GM12878 (cell line): ENCODE measurements around the gene CHDH. TPM values are rescaled to one million over a fixed set of nuclear protein-coding genes. Genes with fewer than 3 reads are reported as not detected.
A peak's percentile ranks its signal among the peaks of the same experiment; 100 is the strongest.

Source experiments
- ATAC-seq: fragments of 200-7000 bp; cut with Tn5 transposase; 3 replicates; pipeline ENCODE4 v1.9.1; 2020; ENCODE audit warnings: mild to moderate bottlenecking, moderate library complexity
- BruUV-seq: library from RNA; stranded (reverse); fragments of 400-500 nt; replicated peaks from 2 replicates; lab custom pipeline; 2021; lab: Mats Ljungman, UMichigan
- CTCF ChIA-PET: fragments of 300-600 bp; sonication (Branson Sonifier 250); formaldehyde crosslinking; extraction: SDS; loops from one replicate; lab custom pipeline; 2021; ENCODE audit warnings: inconsistent platforms; lab: Yijun Ruan, JAX
- POLR2A ChIA-PET: fragments of 350-600 bp; formaldehyde crosslinking; extraction: SDS; loops from one replicate; lab custom pipeline; 2021; ENCODE audit warnings: inconsistent platforms; lab: Charles Lee
- RAD21 ChIA-PET: fragments of 300-600 bp; sonication (Branson Sonifier 250); formaldehyde crosslinking; loops from one replicate; lab custom pipeline; 2023; ENCODE audit warnings: antibody characterized with exemption; ENCODE audit not compliant: unreplicated experiment; lab: Charles Lee
- SMC1A ChIA-PET: fragments of 300-600 bp; sonication (Branson Sonifier 250); formaldehyde crosslinking; loops from one replicate; lab custom pipeline; 2023; ENCODE audit not compliant: unreplicated experiment, uncharacterized antibody; lab: Charles Lee
- DNase-seq: peaks from one replicate; pipeline ENCODE4 v3.0.0-alpha.2; 2011; ENCODE audit warnings: low read depth, low spot score
- FAIRE-seq: peaks from 3 replicates; lab custom pipeline; 2011; peaks lifted over from hg19 to GRCh38; lab: Jason Lieb, UNC
- H2AFZ ChIP-seq: 2 replicates; pipeline ENCODE4 v1.6.0; 2011; ENCODE audit warnings: low read depth, low read length, control low read depth; ENCODE audit not compliant: control insufficient read depth
- H3K27ac ChIP-seq: 2 replicates; pipeline ENCODE4 v1.5.1; 2011; ENCODE audit warnings: control low read depth; ENCODE audit not compliant: control insufficient read depth, insufficient read depth
- H3K27me3 ChIP-seq, 2 experiments: replicated peaks in 1 of 2; 2 replicates each; pipeline versions ENCODE4 v1.6.0 to v1.6.1; 2011; ENCODE audit warnings: low read length in 1 of 2; ENCODE audit not compliant: control insufficient read depth in 2 of 2, insufficient read depth in 2 of 2
- H3K36me3 ChIP-seq, 2 experiments: 2 replicates each; pipeline ENCODE4 v1.5.1; 2011; ENCODE audit warnings: low read length in 1 of 2; ENCODE audit not compliant: control insufficient read depth in 2 of 2, insufficient read depth in 2 of 2
- H3K4me1 ChIP-seq: 2 replicates; pipeline ENCODE4 v1.6.1; 2011; ENCODE audit warnings: mild to moderate bottlenecking, low read length, moderate library complexity, mixed read lengths; ENCODE audit not compliant: control insufficient read depth, insufficient read depth
- H3K4me2 ChIP-seq: 2 replicates; pipeline ENCODE4 v1.6.0; 2011; ENCODE audit warnings: control low read depth; ENCODE audit not compliant: control insufficient read depth, insufficient read depth
- H3K4me3 ChIP-seq: fragments of 200-600 bp; sonication (generic); 2 replicates; pipeline ENCODE4 v1.5.1; 2016
- H3K79me2 ChIP-seq: 2 replicates; pipeline ENCODE4 v1.6.0; 2011; ENCODE audit warnings: low read length; ENCODE audit not compliant: control insufficient read depth, insufficient read depth
- H3K9ac ChIP-seq: 2 replicates; pipeline ENCODE4 v1.8.0; 2011; ENCODE audit warnings: low read length, control low read depth, mixed read lengths; ENCODE audit not compliant: control insufficient read depth, insufficient read depth
- H3K9me3 ChIP-seq: replicated peaks from 3 replicates; pipeline ENCODE4 v1.5.1; 2011; ENCODE audit warnings: mild to moderate bottlenecking, low read length; ENCODE audit not compliant: control insufficient read depth, insufficient read depth
- H4K20me1 ChIP-seq: 2 replicates; pipeline ENCODE4 v1.6.0; 2011; ENCODE audit not compliant: control insufficient read depth, insufficient read depth
- BCLAF1 ChIP-seq: fragments of 450-650 bp; IDR thresholded peaks from 2 replicates; pipeline ENCODE4 v1.6.1; 2017; ENCODE audit warnings: antibody characterized with exemption, mild to moderate bottlenecking, moderate library complexity
- CBFB ChIP-seq: IDR thresholded peaks from 2 replicates; pipeline ENCODE4 v1.6.1; 2016; ENCODE audit warnings: antibody characterized with exemption, low read depth
- CEBPB ChIP-seq, 2 experiments: fragments of 150-350 bp in 1 of 2; IDR thresholded peaks; 2 replicates each; pipeline ENCODE4 v1.6.1; 2012 to 2014; ENCODE audit warnings: low read depth in 2 of 2, low read length in 2 of 2, borderline replicate concordance in 1 of 2, inconsistent platforms in 1 of 2
- CREB1 ChIP-seq: IDR thresholded peaks from 2 replicates; pipeline ENCODE4 v1.6.1; 2012; ENCODE audit warnings: low read depth, mild to moderate bottlenecking, inconsistent platforms
- EP300 ChIP-seq, 2 experiments: fragments of 150-350 bp in 1 of 2; IDR thresholded peaks; 2 replicates each; pipeline ENCODE4 v1.6.1; 2011 to 2012; ENCODE audit warnings: low read depth in 2 of 2, low read length in 2 of 2, borderline replicate concordance in 1 of 2, improper control_type of control experiment in 1 of 2, inconsistent platforms in 1 of 2; ENCODE audit not compliant: control insufficient read depth in 1 of 2
- HDAC6 ChIP-seq: fragments of 200-600 bp; sonication (generic); IDR thresholded peaks from one replicate; pipeline ENCODE4 v1.8.0; 2017; ENCODE audit warnings: antibody characterized with exemption; ENCODE audit not compliant: unreplicated experiment
- IRF4 ChIP-seq: IDR thresholded peaks from 2 replicates; pipeline ENCODE4 v1.6.1; 2011; ENCODE audit warnings: low read depth, low read length
- MLLT1 ChIP-seq: fragments of 450-650 bp; IDR thresholded peaks from 2 replicates; pipeline ENCODE4 v1.6.1; 2016; ENCODE audit warnings: mild to moderate bottlenecking
- NFYB ChIP-seq: IDR thresholded peaks from 2 replicates; pipeline ENCODE4 v1.6.1; 2011; ENCODE audit warnings: low read depth, mild to moderate bottlenecking, low read length, improper control_type of control experiment, moderate library complexity; ENCODE audit not compliant: insufficient read depth
- NR2C2 ChIP-seq: IDR thresholded peaks from 2 replicates; pipeline ENCODE4 v1.6.1; 2011; ENCODE audit warnings: borderline replicate concordance, low read depth; ENCODE audit not compliant: control insufficient read depth, insufficient read length
- PAX8 ChIP-seq: fragments of 450-650 bp; IDR thresholded peaks from 2 replicates; pipeline ENCODE4 v1.6.1; 2017; ENCODE audit warnings: mild to moderate bottlenecking, moderate library complexity
- POLR2A ChIP-seq: IDR thresholded peaks from 2 replicates; pipeline ENCODE4 v1.6.1; 2011; ENCODE audit warnings: low read depth, mild to moderate bottlenecking, low read length
- RAD51 ChIP-seq: fragments of 450-650 bp; IDR thresholded peaks from 2 replicates; pipeline ENCODE4 v1.6.1; 2016; ENCODE audit warnings: moderate library complexity, mild to moderate bottlenecking, inconsistent platforms
- RCOR1 ChIP-seq: conservative IDR thresholded peaks from 2 replicates; pipeline ENCODE4 v1.6.1; 2012; ENCODE audit warnings: low read depth, low read length, improper control_type of control experiment
- SMAD1 ChIP-seq: fragments of 450-650 bp; IDR thresholded peaks from 2 replicates; pipeline ENCODE4 v1.6.1; 2018; ENCODE audit warnings: mild to moderate bottlenecking, low read depth; ENCODE audit not compliant: partially characterized antibody
- SMC3 ChIP-seq: IDR thresholded peaks from 2 replicates; pipeline ENCODE4 v1.6.1; 2011; ENCODE audit warnings: low read length, improper control_type of control experiment, borderline replicate concordance
- SPI1 ChIP-seq: IDR thresholded peaks from 2 replicates; pipeline ENCODE4 v1.6.1; 2011; ENCODE audit warnings: low read depth, mild to moderate bottlenecking, low read length, moderate library complexity, borderline replicate concordance; ENCODE audit not compliant: insufficient read depth
- SRF ChIP-seq, 2 experiments: IDR thresholded peaks; 2 replicates each; pipeline ENCODE4 v1.6.1; 2011; ENCODE audit warnings: low read depth in 2 of 2, low read length in 2 of 2, mild to moderate bottlenecking in 1 of 2, moderate library complexity in 1 of 2
- SUPT20H ChIP-seq: IDR thresholded peaks from 2 replicates; pipeline ENCODE4 v1.6.1; 2011; ENCODE audit warnings: low read depth, mild to moderate bottlenecking, low read length, moderate library complexity, borderline replicate concordance; ENCODE audit not compliant: control insufficient read depth
- YBX1 ChIP-seq: fragments of 450-650 bp; IDR thresholded peaks from 2 replicates; pipeline ENCODE4 v1.6.1; 2016; ENCODE audit warnings: antibody characterized with exemption
- WGBS: methylation state at CpG from one replicate; pipeline ENCODE4 v1.1.6; 2016; ENCODE audit warnings: low lambda C conversion rate; ENCODE audit not compliant: insufficient replicate concordance, insufficient coverage; ENCODE audit errors: missing lambda C conversion rate; 5-methylcytosine and 5-hydroxymethylcytosine counted together
- in situ Hi-C: fragments of 300-500 bp; cut with MboI; formaldehyde crosslinking; loops from 9 replicates; pipeline ENCODE4 v1.14.3; 2018; ENCODE audit warnings: mixed read lengths
- intact Hi-C: fragments of 100-400 bp; cut with micrococcal nuclease; formaldehyde crosslinking; loops from one replicate; pipeline ENCODE4 v1.14.2; 2022; ENCODE audit not compliant: unreplicated experiment
- polyA plus RNA-seq, 11 experiments: library from polyadenylated mRNA; depleted of rRNA in 4 of 11; unstranded in 6 of 11; stranded (reverse) in 5 of 11; fragments of >200 nt; fragmentation: Nextera tagmentation in 4 of 11; fragmentation: Illumina TruSeq in 1 of 11; extraction: Ambion mirVana in 4 of 11; extraction: Trizol in 1 of 11; gene quantifications; 1 replicate in 1 of 11; 2 replicates in 10 of 11; pipeline versions ENCODE4 v1.2.1 to v1.2.3, GENCODE V29; 2011 to 2016; ENCODE audit warnings: inconsistent platforms in 2 of 11, missing spikeins in 2 of 11, low read depth in 1 of 11
- total RNA-seq, 4 experiments: library from RNA; depleted of rRNA in 3 of 4; stranded (reverse); fragments of >200 nt in 3 of 4; fragmentation: Illumina TruSeq in 1 of 4; extraction: Trizol in 1 of 4; gene quantifications; 2 replicates each; pipeline versions ENCODE4 v1.2.1 to v1.2.3, GENCODE V29; 2013 to 2021

The CHDH gene
- total and polyA plus RNA-seq, 10 of the 15 experiments (the other 5 are each of a cell fraction or from before 2014, with no cell fraction given): 0.95 to 8.3 (median 2.9) TPM

- TF ChIP-seq CREB1 (peak; percentile 63; the same call in 1 of the 2 replicates), NFYB (no peak), RAD51 (no peak), CBFB (no peak), YBX1 (no peak), CEBPB (IDR thresholded peaks at IDR 0.05; ENCODE audit: borderline replicate concordance in 1 of 2, low read depth in 2 of 2, low read length in 2 of 2) (no peak), SRF (IDR thresholded peaks at IDR 0.05; ENCODE audit: low read depth in 2 of 2, low read length in 2 of 2) (no peak), SPI1 (no peak), POLR2A (no peak), NR2C2 (no peak), MLLT1 (no peak)
These were observed 44.7 kb upstream of the CHDH start (continued) for GRCh38 chr3:53890726-53891475.

GRCh38 chr3:53888232-53888631 is 42.0 kb upstream of the CHDH start:
- H3K9me3 ChIP-seq: no peaks in the 10 kb centered on the region
- H3K36me3 ChIP-seq: peaks cover 0 to 18% of the 10 kb centered on the region in 2 experiments; a peak in 2 of 4 replicates
- no peak overlapping the region; the same call in none of the 2 replicates for H3K4me2 ChIP-seq
- ChIA-PET POLR2A (interaction anchor here (1.5 kb wide), 1 partner anchor 8 kb away, joined by 5 read pairs; no protein-coding TSS in a partner anchor), RAD21 (no interaction called here), SMC1A (interaction anchor here (1.1 to 4.1 kb wide), 2 partner anchors 25 to 43 kb away, joined by 3 to 26 read pairs; partner anchors contain the start of genes CHDH and IL17RB), CTCF (no interaction called here)
- H3K79me2 ChIP-seq: peaks cover 45% of the 10 kb centered on the region
- no peaks in the 10 kb centered on the region for H3K27me3 ChIP-seq
- in situ Hi-C loops (no loop called here), intact Hi-C loops (no loop called here)
- BruUV-seq: no TSS peak
- peaks cover 22% of the 10 kb centered on the region for H3K4me1 ChIP-seq
- DNase-seq: no peak
- no peak overlapping the region for H3K4me3 ChIP-seq
- 95% methylated on average over 1 of the region's 1 CpG for WGBS
- no peak overlapping the region for H2AFZ ChIP-seq
- no peaks in the 10 kb centered on the region for H4K20me1 ChIP-seq
- no peak for FAIRE-seq
- no peak overlapping the region for H3K27ac ChIP-seq
- no peak overlapping the region for H3K9ac ChIP-seq
- ATAC-seq: no peak
- TF ChIP-seq IRF4 (no peak), RCOR1 (no peak), PAX8 (no peak), POLR2A (no peak), SMAD1 (no peak), EP300 (IDR thresholded peaks at IDR 0.05; ENCODE audit: borderline replicate concordance in 1 of 2, control insufficient read depth in 1 of 2, low read depth in 2 of 2, low read length in 2 of 2) (no peak), SMC3 (no peak), SUPT20H (no peak), HDAC6 (no peak), BCLAF1 (no peak)
